Testis (tissue), 3 donors: ENCODE measurements around the gene SFMBT2. TPM values are rescaled to one million over a fixed set of nuclear protein-coding genes. Genes with fewer than 3 reads are reported as not detected.

Experiments
- DNase-seq: peaks from one replicate; pipeline ENCODE4 v3.0.0-alpha.2; 2019
- H3K27ac ChIP-seq, 2 donors: fragments of 200-600 bp; sonication (generic); one replicate each; pipeline ENCODE4 v1.5.1; 2019
- H3K27me3 ChIP-seq: fragments of 200-600 bp; sonication (generic); one replicate; pipeline ENCODE4 v1.5.1; 2019
- H3K36me3 ChIP-seq: fragments of 200-600 bp; sonication (generic); one replicate; pipeline ENCODE4 v1.5.1; 2017; ENCODE audit warnings: low read depth; ENCODE audit errors: missing control alignments
- H3K4me1 ChIP-seq: fragments of 200-600 bp; sonication (generic); one replicate; pipeline ENCODE4 v1.5.1; 2019
- H3K4me3 ChIP-seq, 2 donors: fragments of 200-600 bp; sonication (generic); one replicate each; pipeline ENCODE4 v1.5.1; 2017 to 2019
- H3K9me3 ChIP-seq: fragments of 200-600 bp; sonication (generic); one replicate; pipeline ENCODE4 v1.5.1; 2017
- CTCF ChIP-seq, 3 experiments: fragments of 450-650 bp in 2 of 3; fragments of 200-600 bp in 1 of 3; sonication (generic) in 1 of 3; IDR thresholded peaks; one replicate each; pipeline ENCODE4 v1.5.1; 2016 to 2019; ENCODE audit warnings: antibody characterized with exemption in 3 of 3, mild to moderate bottlenecking in 2 of 3, moderate library complexity in 1 of 3
- POLR2A ChIP-seq: fragments of 450-650 bp; IDR thresholded peaks from one replicate; pipeline ENCODE4 v1.6.1; 2017; ENCODE audit warnings: antibody characterized with exemption, mild to moderate bottlenecking, moderate library complexity
- WGBS, 2 donors: methylation state at CpG; one replicate each; pipeline ENCODE4 v1.1.5; 2018; 5-methylcytosine and 5-hydroxymethylcytosine counted together
- intact Hi-C: fragments of 100-400 bp; cut with DNase I; formaldehyde crosslinking; loops from one replicate; pipeline ENCODE4 v1.15.1; 2023; ENCODE audit warnings: low total_unique reads
- polyA plus RNA-seq: library from polyadenylated mRNA; stranded (reverse); fragments of 350-450 nt; fragmentation: Illumina TruSeq; extraction: RNeasy Lipid Tissue Mini Kit (QIAGEN cat#74804); gene quantifications from one replicate; pipeline ENCODE4 v1.2.3, GENCODE V29; 2014; ENCODE audit warnings: low read depth, low replicate concordance; ENCODE audit not compliant: insufficient read depth
- total RNA-seq, 2 donors: library from RNA; depleted of rRNA; stranded (reverse); fragments of >200 nt; gene quantifications; one replicate each; pipeline ENCODE4 v1.2.3, GENCODE V29; 2016

Gene SFMBT2
- total and polyA plus RNA-seq, 3 donors from 2014 or later, result 3.6 to 8.5 (median 7.6) TPM

- Histone ChIP-seq H3K36me3 (no peaks in the 10 kb centered on the region), H3K27ac (no peak overlapping the region), H3K9me3 (no peaks in the 10 kb centered on the region), H3K4me1 (no peaks in the 10 kb centered on the region), H3K4me3 (no peak overlapping the region), H3K27me3 (no peaks in the 10 kb centered on the region)
- TF ChIP-seq CTCF (IDR thresholded peaks at IDR 0.05) (no peak), POLR2A (no peak)
- intact Hi-C loops, result no loop called here
- 92% methylated on average over 12 of the region's 12 CpGs for WGBS, 2 donors
- DNase-seq, result no peak
These were observed 122.7 kb downstream of the SFMBT2 start for GRCh38 chr10:7288060-7288690.

- WGBS, 2 donors, result 92 to 100% methylated on average over 3 of the region's 3 CpGs
- Histone ChIP-seq H3K9me3 (no peaks in the 10 kb centered on the region), H3K36me3 (no peaks in the 10 kb centered on the region), H3K27ac (no peak overlapping the region), H3K4me1 (no peaks in the 10 kb centered on the region), H3K27me3 (no peaks in the 10 kb centered on the region), H3K4me3 (no peak overlapping the region)
- intact Hi-C loops, result no loop called here
- TF ChIP-seq CTCF (IDR thresholded peaks at IDR 0.05) (no peak), POLR2A (no peak)
- DNase-seq, result no peak
These were observed 123.5 kb downstream of the SFMBT2 start for GRCh38 chr10:7287377-7287776.

GRCh38 chr10:7285522-7286322, 125.1 kb downstream of the SFMBT2 start:
- no peaks in the 10 kb centered on the region for H3K4me1 ChIP-seq
- intact Hi-C loops, result no loop called here
- no peaks in the 10 kb centered on the region for H3K9me3 ChIP-seq
- H3K36me3 ChIP-seq, result no peaks in the 10 kb centered on the region
- no peak for DNase-seq
- TF ChIP-seq POLR2A, result no peak
- no peak for TF ChIP-seq CTCF (IDR thresholded peaks at IDR 0.05)
- H3K27ac ChIP-seq, result no peak overlapping the region
- no peaks in the 10 kb centered on the region for H3K27me3 ChIP-seq
- 84 to 93% methylated on average over 6 of the region's 6 CpGs for WGBS, 2 donors
- H3K4me3 ChIP-seq, result no peak overlapping the region

GRCh38 chr10:7283246-7283645, 127.6 kb downstream of the SFMBT2 start:
- no peak for DNase-seq
- H3K4me3 ChIP-seq, result no peak overlapping the region
- no peaks in the 10 kb centered on the region for H3K27me3 ChIP-seq
- H3K4me1 ChIP-seq, result no peaks in the 10 kb centered on the region
- H3K27ac ChIP-seq, result no peak overlapping the region
- TF ChIP-seq CTCF (IDR thresholded peaks at IDR 0.05), result no peak
- no peak for TF ChIP-seq POLR2A
- WGBS, 2 donors, result 90 to 98% methylated on average over 2 of the region's 2 CpGs
- H3K9me3 ChIP-seq, result no peaks in the 10 kb centered on the region
- intact Hi-C loops, result no loop called here
- H3K36me3 ChIP-seq, result no peaks in the 10 kb centered on the region
